Right lobe of liver (tissue), 6 donors: ENCODE measurements around the gene APOBR. TPM values are rescaled to one million over a fixed set of nuclear protein-coding genes. Genes with fewer than 3 reads are reported as not detected.
A peak's percentile ranks its signal among the peaks of the same experiment; 100 is the strongest.

Experiments used
- ATAC-seq, 4 donors: fragments of 200-7000 bp; cut with Tn5 transposase; one replicate each; pipeline ENCODE4 v1.9.1; 2020; ENCODE audit warnings: mild to moderate bottlenecking in 4 of 4, moderate library complexity in 4 of 4
- DNase-seq, 3 donors: peaks; one replicate each; pipeline ENCODE4 v3.0.0-alpha.2; 2020
- H3K27ac ChIP-seq, 3 donors: fragments of 200-600 bp; one replicate each; pipeline ENCODE4 v1.8.0; 2022
- H3K27me3 ChIP-seq, 2 donors: fragments of 200-600 bp; one replicate each; pipeline ENCODE4 v1.8.0; 2022
- H3K36me3 ChIP-seq, 4 donors: fragments of 200-600 bp; sonication (generic) in 1 of 4; one replicate each; pipeline versions ENCODE4 v1.5.1 to v1.8.0; 2017 to 2022; ENCODE audit warnings: control low read depth in 1 of 4
- H3K4me1 ChIP-seq, 4 donors: fragments of 200-600 bp; sonication (generic) in 1 of 4; one replicate each; pipeline versions ENCODE4 v1.5.1 to v1.8.0; 2017 to 2022; ENCODE audit warnings: control low read depth in 1 of 4
- H3K4me3 ChIP-seq, 3 donors: fragments of 200-600 bp; one replicate each; pipeline ENCODE4 v1.8.0; 2022
- H3K9me3 ChIP-seq, 4 donors: fragments of 200-600 bp; sonication (generic) in 1 of 4; one replicate each; pipeline versions ENCODE4 v1.5.1 to v1.8.0; 2017 to 2022; ENCODE audit warnings: control low read depth in 1 of 4
- POLR2A ChIP-seq: fragments of 450-650 bp; IDR thresholded peaks from one replicate; pipeline ENCODE4 v1.6.1; 2017; ENCODE audit warnings: antibody characterized with exemption, mild to moderate bottlenecking
- WGBS: methylation state at CpG from one replicate; pipeline ENCODE4 v1.1.6; 2018; ENCODE audit warnings: low coverage, low lambda C conversion rate; ENCODE audit not compliant: insufficient coverage; ENCODE audit errors: missing lambda C conversion rate; 5-methylcytosine and 5-hydroxymethylcytosine counted together
- intact Hi-C, 2 donors: fragments of 100-400 bp; cut with DNase I; formaldehyde crosslinking; loops; one replicate each; pipeline versions ENCODE4 v1.11.2 to v1.14.1; 2022
- total RNA-seq, 6 experiments: library from RNA; depleted of rRNA in 2 of 6; stranded (reverse); fragments of >200 nt in 2 of 6; fragmentation: NEBNext Ultra II Directional in 3 of 6; extraction: Animal tissue kit (Norgen Biotek cat#: 25700) in 3 of 6; gene quantifications; one replicate each; pipeline versions ENCODE4 v1.1.0 to v1.2.4, GENCODE V29; 2016 to 2023
- TF ChIP-seq, protein P1 (sequence below), 4 donors: fragments of 200-600 bp in 3 of 4; fragments of 450-650 bp in 1 of 4; IDR thresholded peaks; one replicate each; pipeline versions ENCODE4 v1.5.1 to v1.8.0; 2016 to 2022; ENCODE audit warnings: antibody characterized with exemption in 4 of 4, mild to moderate bottlenecking in 2 of 4
- donor health status: DM: no; HTN: yes; CAD: no.
- donor health status: DM: no; HTN: no; CAD: no.
- donor health status: DM: no; HTN: no; CAD: no.
- donor health status: DM: no; HTN: yes; CAD: no.
- donor health status: DM: no; HTN: yes; CAD: no.

APOBR gene
- total RNA-seq, 6 experiments from 2014 or later = 0.57 to 2.2 (median 1.5) TPM

DNA sequence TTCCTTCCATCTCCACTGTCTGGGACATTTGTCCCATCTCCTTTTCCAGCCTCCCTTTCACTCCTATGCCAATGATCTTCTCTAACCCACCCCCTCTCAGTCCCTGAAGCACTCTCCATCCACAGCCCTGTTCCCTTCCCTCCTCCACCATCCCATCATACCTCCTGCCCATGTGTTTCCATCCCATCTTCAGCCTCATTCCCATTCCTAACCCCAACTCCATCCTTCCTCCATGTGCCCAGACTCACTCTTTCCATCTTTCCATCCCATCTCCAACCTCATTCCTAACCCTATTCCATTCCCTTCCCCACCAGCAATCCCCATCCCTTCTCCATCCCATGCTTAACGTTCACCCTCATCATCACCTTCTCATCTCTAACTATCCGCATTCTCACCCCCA is 7.8 kb downstream of the APOBR start:
- peaks cover 0 to 26% (median 6%) of the 10 kb centered on the region in 4 donors for H3K4me1 ChIP-seq
- intact Hi-C loops = no loop called here
- WGBS = 83% methylated on average over 2 of the region's 2 CpGs

DNA sequence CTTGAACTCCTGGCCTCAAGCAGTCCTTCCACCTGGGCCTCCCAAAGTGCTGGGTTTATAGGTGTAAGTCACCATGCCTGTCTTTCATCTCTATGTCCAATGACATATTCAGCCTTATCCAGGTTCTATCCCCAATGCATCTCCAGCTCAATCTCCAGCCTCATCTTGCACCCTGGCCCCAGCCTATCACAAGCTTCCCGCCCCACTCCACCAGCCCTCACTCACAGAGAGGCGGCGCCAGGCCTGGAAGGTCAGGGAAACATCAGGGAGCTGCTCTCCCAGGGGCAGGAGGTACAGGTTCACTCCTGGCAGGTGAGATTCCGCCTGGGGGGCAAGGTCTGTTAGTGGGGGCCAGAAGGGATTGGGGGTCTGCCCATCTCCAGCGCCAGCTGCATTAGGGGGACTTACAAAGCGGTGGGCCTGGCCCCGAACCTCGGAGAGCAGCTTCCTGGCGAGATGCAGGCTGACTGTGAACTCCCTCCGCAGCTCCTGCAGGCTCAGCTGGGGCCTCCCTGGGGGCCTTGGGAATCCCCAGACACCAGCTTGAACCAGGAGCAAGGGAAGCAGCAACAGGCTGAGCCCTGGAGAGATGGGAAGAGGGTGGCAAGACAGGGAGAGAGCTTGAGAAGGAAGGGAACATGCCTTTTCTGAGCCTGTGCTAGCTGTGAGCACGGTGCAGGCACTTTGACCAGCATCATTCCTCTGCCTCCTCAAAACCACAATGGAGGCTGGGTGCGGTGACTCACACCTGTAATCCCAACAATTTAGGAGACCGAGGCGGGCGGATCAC is 9.2 kb downstream of the APOBR start:
- H3K9me3 ChIP-seq = no peaks in the 10 kb centered on the region
- WGBS = 60% methylated on average over 1 of the region's 15 CpGs
- H3K4me3 ChIP-seq = no peak overlapping the region
- peaks cover 0 to 9% (median 0%) of the 10 kb centered on the region in 4 donors for H3K36me3 ChIP-seq
- no peaks in the 10 kb centered on the region for H3K27me3 ChIP-seq
- no peak for ATAC-seq
- H3K4me1 ChIP-seq = peaks cover 0 to 30% (median 6%) of the 10 kb centered on the region in 4 donors
- no peak for DNase-seq
- TF ChIP-seq POLR2A = no peak
- TF ChIP-seq, protein P1, sequence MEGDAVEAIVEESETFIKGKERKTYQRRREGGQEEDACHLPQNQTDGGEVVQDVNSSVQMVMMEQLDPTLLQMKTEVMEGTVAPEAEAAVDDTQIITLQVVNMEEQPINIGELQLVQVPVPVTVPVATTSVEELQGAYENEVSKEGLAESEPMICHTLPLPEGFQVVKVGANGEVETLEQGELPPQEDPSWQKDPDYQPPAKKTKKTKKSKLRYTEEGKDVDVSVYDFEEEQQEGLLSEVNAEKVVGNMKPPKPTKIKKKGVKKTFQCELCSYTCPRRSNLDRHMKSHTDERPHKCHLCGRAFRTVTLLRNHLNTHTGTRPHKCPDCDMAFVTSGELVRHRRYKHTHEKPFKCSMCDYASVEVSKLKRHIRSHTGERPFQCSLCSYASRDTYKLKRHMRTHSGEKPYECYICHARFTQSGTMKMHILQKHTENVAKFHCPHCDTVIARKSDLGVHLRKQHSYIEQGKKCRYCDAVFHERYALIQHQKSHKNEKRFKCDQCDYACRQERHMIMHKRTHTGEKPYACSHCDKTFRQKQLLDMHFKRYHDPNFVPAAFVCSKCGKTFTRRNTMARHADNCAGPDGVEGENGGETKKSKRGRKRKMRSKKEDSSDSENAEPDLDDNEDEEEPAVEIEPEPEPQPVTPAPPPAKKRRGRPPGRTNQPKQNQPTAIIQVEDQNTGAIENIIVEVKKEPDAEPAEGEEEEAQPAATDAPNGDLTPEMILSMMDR (IDR thresholded peaks at IDR 0.05) = no peak
- no peak overlapping the region for H3K27ac ChIP-seq
- intact Hi-C loops = no loop called here

More for the DNA sequence above, 7.8 kb downstream of the APOBR start:
- H3K36me3 ChIP-seq = peaks cover 0 to 9% (median 0%) of the 10 kb centered on the region in 4 donors
- ATAC-seq (no peak), DNase-seq (no peak)
- H3K27ac ChIP-seq = no peak overlapping the region
- TF ChIP-seq POLR2A = no peak
- TF ChIP-seq, protein P1 (IDR thresholded peaks at IDR 0.05) = no peak
- H3K4me3 ChIP-seq = no peak overlapping the region
- H3K27me3 ChIP-seq = no peaks in the 10 kb centered on the region
- H3K9me3 ChIP-seq = no peaks in the 10 kb centered on the region

DNA sequence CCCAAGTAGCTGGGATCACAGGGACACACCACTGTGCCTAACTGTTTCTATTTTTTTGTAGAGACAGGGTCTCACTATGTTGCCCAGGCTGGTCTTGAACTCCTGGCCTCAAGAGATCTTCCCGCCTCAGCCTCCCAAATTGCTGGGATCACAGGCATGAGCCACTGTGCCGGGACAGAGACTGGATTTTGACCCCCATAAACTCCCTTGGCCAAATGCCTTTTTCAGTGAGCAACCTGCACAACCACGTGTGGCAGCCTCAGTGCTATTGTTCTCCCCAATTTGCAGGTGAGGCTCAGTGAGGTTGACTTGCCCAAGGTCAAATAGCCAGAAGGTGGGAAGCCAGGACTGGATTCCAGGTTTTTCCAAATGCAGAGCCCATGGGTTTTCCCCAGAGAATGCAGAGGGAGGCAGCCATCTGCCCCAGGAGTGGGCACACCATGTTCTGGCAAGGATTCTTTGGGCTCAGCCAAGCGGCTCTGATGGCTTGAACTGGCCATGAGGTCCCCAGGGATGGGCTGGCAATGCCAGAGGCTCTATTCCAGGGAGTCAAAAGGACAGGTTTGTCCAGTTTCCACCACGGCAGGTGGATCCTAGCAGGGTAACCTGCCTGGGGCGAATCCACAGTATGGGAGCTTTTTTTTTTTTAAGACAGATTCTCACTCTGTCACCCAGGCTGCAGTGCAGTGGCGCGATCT is 10.4 kb downstream of the APOBR start:
- 34% methylated on average over 6 of the region's 8 CpGs for WGBS
- H3K9me3 ChIP-seq = no peaks in the 10 kb centered on the region
- H3K4me3 ChIP-seq = no peak overlapping the region
- ATAC-seq (peak; percentile 7 to 66 (median 52)), DNase-seq (peak in 1 of 3 donors; percentile 82)
- intact Hi-C loops = no loop called here
- peaks cover 0 to 30% (median 6%) of the 10 kb centered on the region in 4 donors for H3K4me1 ChIP-seq
- TF ChIP-seq, protein P1 (IDR thresholded peaks at IDR 0.05) = no peak
- TF ChIP-seq POLR2A = no peak
- H3K36me3 ChIP-seq = peaks cover 0 to 7% (median 0%) of the 10 kb centered on the region in 4 donors
- no peaks in the 10 kb centered on the region for H3K27me3 ChIP-seq
- H3K27ac ChIP-seq = peak overlapping the region in 1 of 3 donors; percentile 21

DNA sequence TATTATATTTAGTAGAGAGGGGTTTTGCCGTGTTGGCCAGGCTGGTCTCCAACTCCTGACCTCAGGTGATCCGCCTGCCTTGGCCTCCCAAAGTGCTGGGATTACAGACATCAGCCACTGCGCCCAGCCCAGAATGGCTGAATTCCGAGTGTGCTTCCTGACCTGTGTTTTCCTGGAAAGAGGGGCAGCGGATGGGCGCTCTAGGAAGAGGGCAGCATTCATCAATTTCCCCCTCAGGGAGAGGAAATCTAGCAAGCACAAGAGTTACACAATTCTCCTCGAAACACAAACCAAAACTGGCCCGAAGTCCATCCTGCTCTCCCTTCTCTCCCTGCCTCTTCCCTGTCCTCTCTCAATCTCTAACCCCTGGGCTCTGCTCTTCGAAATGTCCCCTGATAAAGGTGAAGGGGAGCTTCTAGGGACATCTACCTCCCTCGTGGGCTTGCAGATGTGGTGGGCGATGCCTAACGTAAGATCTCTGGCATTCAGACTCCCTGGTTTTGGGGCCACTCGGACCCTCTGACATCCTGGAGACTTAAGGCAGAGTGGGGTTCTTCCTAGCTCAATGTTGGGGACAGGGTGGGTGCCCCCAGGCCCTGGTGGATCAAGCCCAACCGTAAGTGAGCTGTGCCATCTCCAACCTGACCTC is 11.2 kb downstream of the APOBR start:
- Histone ChIP-seq H3K9me3 (no peaks in the 10 kb centered on the region), H3K4me1 (peaks cover 0 to 30% (median 6%) of the 10 kb centered on the region in 4 donors), H3K27ac (peak overlapping the region in 2 of 3 donors; percentile 19 to 25), H3K36me3 (peaks cover 0 to 4% (median 0%) of the 10 kb centered on the region in 4 donors), H3K27me3 (no peaks in the 10 kb centered on the region), H3K4me3 (no peak overlapping the region)
- intact Hi-C loops = no loop called here
- ATAC-seq (peak; percentile 66 to 81 (median 72)), DNase-seq (no peak)
- TF ChIP-seq, protein P1 (IDR thresholded peaks at IDR 0.05) = no peak
- TF ChIP-seq POLR2A = no peak
- 18% methylated on average over 6 of the region's 14 CpGs for WGBS
